ENCODE data around the gene ALMS1. TPM values are rescaled to one million over a fixed set of nuclear protein-coding genes. Genes with fewer than 3 reads are reported as not detected.
"Not testable (repeated sequence)": the region's sequence is repeated elsewhere in the genome, so short reads cannot be mapped to it uniquely, and the experiment has no call there.

Gene ALMS1
- total and polyA plus RNA-seq, 3 donors from 2014 or later = 73.5 to 201 (median 128) TPM

- H3K4me3 ChIP-seq = no peak overlapping the region
- no peaks in the 10 kb centered on the region for H3K27me3 ChIP-seq
- H3K36me3 ChIP-seq (ENCODE audit: low read depth, missing control alignments) = no peaks in the 10 kb centered on the region
- no peaks in the 10 kb centered on the region for H3K4me1 ChIP-seq
- no peak for TF ChIP-seq POLR2A (IDR thresholded peaks at IDR 0.05)
- TF ChIP-seq, protein P1, sequence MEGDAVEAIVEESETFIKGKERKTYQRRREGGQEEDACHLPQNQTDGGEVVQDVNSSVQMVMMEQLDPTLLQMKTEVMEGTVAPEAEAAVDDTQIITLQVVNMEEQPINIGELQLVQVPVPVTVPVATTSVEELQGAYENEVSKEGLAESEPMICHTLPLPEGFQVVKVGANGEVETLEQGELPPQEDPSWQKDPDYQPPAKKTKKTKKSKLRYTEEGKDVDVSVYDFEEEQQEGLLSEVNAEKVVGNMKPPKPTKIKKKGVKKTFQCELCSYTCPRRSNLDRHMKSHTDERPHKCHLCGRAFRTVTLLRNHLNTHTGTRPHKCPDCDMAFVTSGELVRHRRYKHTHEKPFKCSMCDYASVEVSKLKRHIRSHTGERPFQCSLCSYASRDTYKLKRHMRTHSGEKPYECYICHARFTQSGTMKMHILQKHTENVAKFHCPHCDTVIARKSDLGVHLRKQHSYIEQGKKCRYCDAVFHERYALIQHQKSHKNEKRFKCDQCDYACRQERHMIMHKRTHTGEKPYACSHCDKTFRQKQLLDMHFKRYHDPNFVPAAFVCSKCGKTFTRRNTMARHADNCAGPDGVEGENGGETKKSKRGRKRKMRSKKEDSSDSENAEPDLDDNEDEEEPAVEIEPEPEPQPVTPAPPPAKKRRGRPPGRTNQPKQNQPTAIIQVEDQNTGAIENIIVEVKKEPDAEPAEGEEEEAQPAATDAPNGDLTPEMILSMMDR (IDR thresholded peaks at IDR 0.05) = no peak
- intact Hi-C loops (cut with DNase I; ENCODE audit: low total_unique reads) = no loop called here
- 94 to 97% methylated on average over 5 to 7 of the region's 7 CpGs for WGBS, 2 donors
- DNase-seq = no peak
- H3K27ac ChIP-seq = no peak overlapping the region
- no peaks in the 10 kb centered on the region for H3K9me3 ChIP-seq
Observed at GRCh38 chr2:73488079-73488478, 102.4 kb downstream of the ALMS1 start.

DNA sequence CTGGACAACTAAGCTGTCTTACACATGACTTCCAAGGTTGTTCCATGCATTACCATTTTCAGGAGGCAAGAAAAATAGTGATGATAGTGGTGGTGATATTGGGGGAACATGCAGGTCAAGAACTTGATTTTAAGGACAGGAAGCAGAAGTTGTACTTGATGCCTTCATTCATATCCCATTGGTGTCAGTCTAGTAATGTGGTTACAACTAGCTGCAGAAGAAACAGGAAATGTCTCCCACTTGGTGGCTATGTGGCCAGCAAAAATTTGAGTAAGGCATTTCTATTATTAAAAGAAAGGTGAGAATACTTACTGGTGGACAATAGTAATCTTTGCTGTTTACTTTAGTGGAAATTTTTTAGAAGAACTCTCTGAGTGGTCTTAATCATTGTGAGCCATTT, 103.4 kb downstream of the ALMS1 start:
- no peak overlapping the region for H3K27ac ChIP-seq
- intact Hi-C loops (cut with DNase I; ENCODE audit: low total_unique reads) = no loop called here
- H3K4me1 ChIP-seq = no peaks in the 10 kb centered on the region
- no peaks in the 10 kb centered on the region for H3K27me3 ChIP-seq
- DNase-seq = no peak
- no peaks in the 10 kb centered on the region for H3K9me3 ChIP-seq
- H3K4me3 ChIP-seq = no peak overlapping the region
- TF ChIP-seq, protein P1 (IDR thresholded peaks at IDR 0.05) = no peak
- no peak for TF ChIP-seq POLR2A (IDR thresholded peaks at IDR 0.05)
- H3K36me3 ChIP-seq (ENCODE audit: low read depth, missing control alignments) = no peaks in the 10 kb centered on the region

DNA sequence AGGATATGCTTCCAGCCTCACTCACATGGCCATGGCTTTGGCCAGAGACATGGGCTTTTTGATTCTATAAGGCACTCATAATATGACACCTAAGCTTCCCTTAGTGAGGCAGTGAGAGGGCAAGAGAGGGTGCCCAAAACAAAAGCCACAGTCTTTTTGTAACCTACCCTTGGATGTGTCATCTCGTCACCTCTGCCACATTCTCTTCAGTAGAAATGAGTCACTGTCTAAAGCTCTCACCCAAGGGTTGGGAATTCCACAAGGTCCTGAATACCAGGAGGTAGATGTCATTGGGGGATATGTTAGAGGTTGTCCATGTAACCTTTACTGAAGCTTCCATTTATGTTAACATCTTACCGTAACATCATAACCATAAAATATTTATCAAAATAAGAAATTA, 108.4 kb downstream of the ALMS1 start:
- Histone ChIP-seq H3K27me3 (no peaks in the 10 kb centered on the region), H3K27ac (no peak overlapping the region), H3K4me3 (no peak overlapping the region), H3K9me3 (no peaks in the 10 kb centered on the region), H3K4me1 (no peaks in the 10 kb centered on the region), H3K36me3 (ENCODE audit: low read depth, missing control alignments) (no peaks in the 10 kb centered on the region)
- WGBS, 2 donors = 71 to 85% methylated on average over 2 of the region's 2 CpGs
- no peak for DNase-seq
- TF ChIP-seq, protein P1 (IDR thresholded peaks at IDR 0.05) = no peak
- TF ChIP-seq POLR2A (IDR thresholded peaks at IDR 0.05) = no peak
- intact Hi-C loops (cut with DNase I; ENCODE audit: low total_unique reads) = no loop called here

DNA sequence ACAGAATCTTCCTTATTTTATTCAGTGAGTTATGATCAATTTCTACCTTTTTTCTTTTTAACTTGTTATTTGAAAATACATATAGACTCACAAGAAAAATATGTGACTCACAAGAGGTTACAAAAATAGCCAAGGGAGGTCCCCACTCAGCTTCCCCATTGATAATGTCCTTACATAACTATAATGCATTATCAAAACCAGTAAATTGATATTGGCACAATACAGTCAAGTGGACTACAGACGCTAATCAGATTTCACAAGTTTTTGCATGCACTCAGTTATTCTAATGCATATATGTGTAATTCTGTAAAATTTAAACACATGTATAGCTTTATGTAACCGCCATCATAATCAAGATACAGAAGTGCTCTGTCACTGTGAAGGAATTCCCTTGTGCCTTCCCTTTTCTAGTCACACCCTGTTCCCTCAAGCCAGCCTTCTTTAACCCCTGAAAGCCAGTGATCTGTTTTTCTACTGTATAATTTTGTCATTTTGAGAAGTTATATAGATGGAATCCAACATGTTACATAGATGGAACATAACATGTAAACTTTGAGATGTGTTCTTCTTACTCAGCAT, 118.4 kb downstream of the ALMS1 start:
- TF ChIP-seq, protein P1 (IDR thresholded peaks at IDR 0.05) = no peak
- TF ChIP-seq POLR2A (IDR thresholded peaks at IDR 0.05) = no peak
- no peak for DNase-seq
- H3K4me1 ChIP-seq = no peaks in the 10 kb centered on the region
- no peaks in the 10 kb centered on the region for H3K36me3 ChIP-seq (ENCODE audit: low read depth, missing control alignments)
- no peak overlapping the region for H3K27ac ChIP-seq
- intact Hi-C loops (cut with DNase I; ENCODE audit: low total_unique reads) = no loop called here
- H3K4me3 ChIP-seq = no peak overlapping the region
- H3K27me3 ChIP-seq = no peaks in the 10 kb centered on the region
- no peaks in the 10 kb centered on the region for H3K9me3 ChIP-seq
- WGBS, 2 donors = 87 to 89% methylated on average over 2 of the region's 2 CpGs

- H3K27me3 ChIP-seq; DNase-seq; H3K9me3 ChIP-seq; H3K36me3 ChIP-seq (ENCODE audit: low read depth, missing control alignments); H3K27ac ChIP-seq; H3K4me3 ChIP-seq; intact Hi-C loops (cut with DNase I; ENCODE audit: low total_unique reads); H3K4me1 ChIP-seq: not testable (repeated sequence)
- 91 to 97% methylated on average over 2 of the region's 2 CpGs for WGBS, 2 donors
Observed at GRCh38 chr2:73504850-73505249, 119.2 kb downstream of the ALMS1 start.

- WGBS, 2 donors = 97 to 100% methylated on average over 2 to 5 of the region's 5 CpGs
Observed at GRCh38 chr2:73510470-73510869, 124.8 kb downstream of the ALMS1 start.

More at GRCh38 chr2:73510470-73510869, 124.8 kb downstream of the ALMS1 start:
- H3K4me1 ChIP-seq; H3K9me3 ChIP-seq; H3K4me3 ChIP-seq; intact Hi-C loops (cut with DNase I; ENCODE audit: low total_unique reads); H3K27ac ChIP-seq; DNase-seq; H3K36me3 ChIP-seq (ENCODE audit: low read depth, missing control alignments); H3K27me3 ChIP-seq: not testable (repeated sequence)
